Mesenteric fat pad (tissue), 1 donor: ENCODE measurements around the gene KNDC1. TPM values are rescaled to one million over a fixed set of nuclear protein-coding genes. Genes with fewer than 3 reads are reported as not detected.

Experiments
- DNase-seq: peaks from one replicate; pipeline ENCODE4 v3.0.0-alpha.2; 2020; ENCODE audit warnings: low spot score
- total RNA-seq: library from RNA; stranded (reverse); fragmentation: NEBNext Ultra II Directional; extraction: Animal tissue kit (Norgen Biotek cat#: 25700); gene quantifications from one replicate; pipeline ENCODE4 v1.2.1, GENCODE V29; 2021
- donor health status: DM: yes; HTN: yes; CAD: no.

Gene KNDC1
- total RNA-seq, 1 donor from 2014 or later = 0.13 TPM

- no peak for DNase-seq
Measured at GRCh38 chr10:133176546-133176945, 16.5 kb downstream of the KNDC1 start.

- DNase-seq = no peak
Measured at GRCh38 chr10:133177380-133178157, 17.6 kb downstream of the KNDC1 start.

GRCh38 chr10:133178357-133179127, 18.5 kb downstream of the KNDC1 start:
- DNase-seq = no peak

DNA sequence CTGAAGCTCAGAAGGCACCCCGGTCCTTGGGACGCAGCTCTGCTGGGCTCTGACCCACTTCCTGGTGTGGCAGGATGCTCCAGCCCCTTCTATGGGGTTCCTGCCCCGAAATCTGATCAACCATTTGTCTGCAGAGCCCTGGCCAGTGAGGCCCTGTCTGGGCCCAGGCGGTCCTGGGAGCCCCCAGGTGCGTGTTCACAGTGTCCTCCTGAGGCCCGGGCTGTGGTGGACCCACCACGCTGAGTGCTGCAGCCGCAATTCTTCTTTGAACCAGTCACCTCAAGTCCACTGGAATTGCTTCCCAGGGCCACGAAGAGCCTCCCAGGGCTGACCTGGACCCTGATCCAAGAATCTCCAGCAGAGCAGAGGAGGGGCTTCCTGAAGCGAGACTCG, 19.1 kb downstream of the KNDC1 start:
- no peak for DNase-seq

DNA sequence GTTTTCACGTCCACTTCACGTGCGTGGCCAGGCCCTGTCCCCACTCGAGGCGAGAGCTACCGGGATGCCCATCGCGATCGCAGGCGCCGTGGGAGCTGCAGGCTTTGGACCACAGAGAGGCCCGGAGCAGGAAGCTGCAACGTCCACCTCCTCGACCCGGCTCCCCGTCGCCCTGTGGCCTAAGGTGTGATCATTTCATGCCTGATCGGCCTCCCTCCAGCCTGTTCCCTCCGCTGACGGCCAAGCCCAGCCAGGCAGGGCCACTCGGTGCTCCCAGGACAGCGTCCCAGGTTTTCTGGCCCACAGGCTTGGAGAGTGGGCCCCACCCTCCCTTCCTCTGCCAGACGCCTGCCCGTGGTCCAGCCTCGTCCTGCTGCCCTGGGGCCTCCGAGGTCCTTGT, 19.6 kb downstream of the KNDC1 start:
- DNase-seq = no peak

- DNase-seq = no peak
Measured at GRCh38 chr10:133180192-133180964, 20.4 kb downstream of the KNDC1 start.

GRCh38 chr10:133180965-133181639, 21.1 kb downstream of the KNDC1 start:
- DNase-seq = no peak

DNA sequence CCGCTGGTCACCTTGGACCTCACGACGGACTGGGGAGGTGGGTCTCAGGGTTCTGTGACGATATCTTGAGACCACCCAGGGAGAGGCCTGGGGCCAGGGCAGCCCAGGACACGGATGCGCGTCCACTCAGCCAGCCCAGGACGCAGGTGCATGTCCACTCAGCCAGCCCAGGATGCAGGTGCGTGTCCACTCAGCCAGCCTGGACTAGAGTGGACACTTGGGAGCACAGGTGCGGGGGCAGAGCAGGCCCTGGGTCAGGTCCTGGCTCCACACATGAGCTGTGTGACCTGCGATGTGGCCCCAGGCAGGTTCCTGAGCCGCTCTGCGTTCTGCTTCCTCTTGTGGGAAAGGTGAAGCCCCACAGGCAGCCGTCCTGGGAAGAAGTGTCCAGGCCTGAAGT, 22.2 kb downstream of the KNDC1 start:
- DNase-seq = no peak

DNA sequence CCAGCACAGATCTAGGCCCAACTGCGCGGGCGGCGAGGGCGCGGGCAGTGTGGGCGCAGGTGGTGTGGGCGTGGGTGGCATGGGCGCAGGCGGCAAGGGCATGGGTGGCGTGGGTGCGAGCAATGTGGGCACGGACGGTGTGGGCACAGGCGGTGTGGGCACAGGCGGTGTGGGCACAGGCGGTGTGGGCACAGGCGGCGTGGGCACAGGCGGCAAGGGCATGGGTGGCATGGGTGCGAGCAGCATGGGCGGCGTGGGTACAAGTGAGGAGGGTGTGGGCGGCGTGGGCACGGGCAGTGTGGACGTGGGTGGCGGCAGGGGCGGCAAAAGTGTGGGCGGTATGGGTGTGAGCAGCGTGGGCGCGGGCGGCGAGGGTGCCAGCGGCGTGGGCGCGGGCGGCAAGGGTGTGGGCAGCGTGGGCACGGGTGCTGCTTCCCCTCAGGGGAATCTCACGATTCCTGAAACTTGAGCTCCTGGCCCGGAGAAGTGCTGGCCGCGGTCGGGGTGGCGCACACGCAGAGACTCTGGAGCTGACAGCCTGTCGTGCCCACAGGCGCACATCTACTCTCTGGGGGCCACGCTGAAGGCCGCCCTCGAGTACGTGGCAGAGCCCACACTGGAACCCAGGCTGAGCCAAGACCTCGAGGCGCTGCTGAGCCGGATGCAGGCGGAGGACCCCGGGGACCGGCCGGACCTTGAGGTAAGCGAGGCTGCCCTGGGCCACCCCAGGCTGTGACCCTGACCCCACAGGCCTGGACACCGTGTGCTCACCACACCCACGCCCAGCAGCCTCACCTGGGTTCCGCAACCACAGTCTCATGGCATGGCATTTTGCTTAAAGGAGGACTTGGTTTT, 23.0 kb downstream of the KNDC1 start:
- DNase-seq = no peak

GRCh38 chr10:133183646-133184378, 23.8 kb downstream of the KNDC1 start:
- DNase-seq = no peak

GRCh38 chr10:133184591-133185244, 24.7 kb downstream of the KNDC1 start:
- DNase-seq = no peak

DNA sequence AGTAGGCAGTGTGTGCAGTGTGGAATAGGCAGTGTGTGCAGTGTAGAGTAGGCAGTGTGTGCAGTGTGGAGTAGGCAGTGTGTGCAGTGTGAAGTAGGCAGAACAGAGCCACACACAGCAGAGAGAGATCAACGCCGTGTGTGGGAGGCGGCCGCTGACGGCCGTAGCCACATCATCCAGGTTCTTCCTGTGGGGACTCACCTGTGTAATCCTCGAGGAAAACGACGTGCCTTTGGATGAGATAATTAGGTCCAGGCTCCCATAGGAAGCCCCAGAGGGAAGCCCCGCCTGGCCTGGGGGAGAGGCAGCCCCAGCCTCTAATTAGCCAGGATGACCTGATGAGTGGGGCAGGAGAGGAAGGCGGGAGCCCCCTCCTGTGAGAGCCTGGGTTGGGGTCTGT, 25.4 kb downstream of the KNDC1 start:
- DNase-seq = no peak

GRCh38 chr10:133185916-133186315, 25.9 kb downstream of the KNDC1 start:
- DNase-seq = no peak

DNA sequence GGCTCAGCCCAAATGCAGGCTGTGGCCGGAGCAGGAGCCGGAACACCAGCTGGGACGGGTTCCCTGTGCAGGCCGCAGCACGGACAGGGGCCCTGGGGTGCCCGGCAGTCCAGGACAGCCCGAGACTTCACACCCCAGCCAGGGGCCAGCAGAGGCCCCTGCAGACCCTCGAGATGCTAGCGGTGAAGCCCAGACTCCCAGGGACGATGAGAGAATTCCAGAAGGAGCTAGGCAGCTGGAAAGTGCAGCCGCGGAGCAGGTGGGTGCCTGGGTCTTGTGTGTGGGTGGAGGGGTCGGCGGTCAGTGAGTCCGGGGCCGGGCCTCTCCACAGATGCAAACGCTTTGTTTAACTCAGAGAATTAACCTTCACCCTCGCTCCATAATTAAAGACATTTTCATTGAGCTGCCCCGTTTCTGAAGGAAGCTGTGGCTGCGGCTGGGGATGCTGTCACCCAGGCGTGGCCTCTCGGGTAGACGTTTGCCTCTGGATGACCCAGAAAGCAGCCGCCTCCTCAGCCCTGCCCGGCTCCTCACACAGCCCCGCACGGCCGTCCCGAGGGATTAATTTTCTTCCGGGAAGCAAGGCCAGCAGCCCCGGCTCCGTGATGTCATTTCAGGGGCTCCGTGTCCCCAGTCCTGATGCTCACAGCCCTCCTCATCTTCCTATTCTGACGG, 26.5 kb downstream of the KNDC1 start:
- DNase-seq = no peak

GRCh38 chr10:133187091-133187905, 27.3 kb downstream of the KNDC1 start:
- DNase-seq = no peak

GRCh38 chr10:133187906-133188681, 28.1 kb downstream of the KNDC1 start:
- no peak for DNase-seq

- no peak for DNase-seq
Measured at GRCh38 chr10:133189256-133189655, 29.2 kb downstream of the KNDC1 start.
